22Rv1 (cell line): ENCODE data around the gene PDGFRB.

ENCODE experiments used
- ZFX ChIP-seq: fragments of 450-650 bp; IDR thresholded peaks from 2 replicates; pipeline ENCODE4 v1.6.1; 2017; ENCODE audit warnings: antibody characterized with exemption, borderline replicate concordance
- TF ChIP-seq, protein P1 (sequence below): fragments of 450-650 bp; IDR thresholded peaks from 2 replicates; pipeline ENCODE4 v1.5.1; 2017; ENCODE audit warnings: mild to moderate bottlenecking

DNA sequence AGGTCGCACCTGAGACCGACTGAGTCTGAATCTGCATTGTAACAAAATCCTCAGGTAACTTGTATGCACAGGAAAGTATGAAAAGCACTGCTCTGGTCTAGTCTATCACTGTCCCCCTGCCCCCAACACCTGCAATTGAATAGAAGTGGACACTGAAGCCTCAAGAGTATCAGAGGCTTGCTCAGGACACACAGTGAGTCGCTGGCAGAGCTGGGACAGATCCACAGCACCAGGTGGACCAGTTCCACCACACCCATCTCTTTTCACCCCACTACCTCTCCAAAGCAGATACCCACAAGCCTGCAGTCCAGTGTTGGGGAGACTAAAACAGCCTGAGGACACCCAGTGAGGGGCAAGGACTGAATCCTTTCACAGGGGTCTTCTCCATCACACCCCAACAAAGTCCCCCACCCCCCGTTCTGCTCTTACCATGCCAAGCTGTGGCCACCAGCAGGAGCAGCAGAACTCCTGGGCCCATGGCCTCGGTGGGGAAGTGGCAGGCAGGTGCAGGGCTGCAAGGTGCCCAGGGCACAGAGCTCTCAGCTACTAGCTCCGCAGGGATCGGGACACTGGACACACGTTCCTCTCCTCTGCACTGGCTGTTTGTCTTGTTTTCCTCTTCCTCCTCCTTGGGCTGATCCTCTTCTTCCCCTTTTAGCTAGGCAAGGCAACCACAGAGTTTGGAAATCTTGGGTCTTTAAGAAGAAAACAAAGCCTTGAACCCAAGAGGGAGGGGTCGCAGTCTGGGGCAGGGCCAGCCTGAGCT lies 69.5 kb downstream of the PDGFRB start, which contains the start of gene CSF1R:
- TF ChIP-seq, protein P1, sequence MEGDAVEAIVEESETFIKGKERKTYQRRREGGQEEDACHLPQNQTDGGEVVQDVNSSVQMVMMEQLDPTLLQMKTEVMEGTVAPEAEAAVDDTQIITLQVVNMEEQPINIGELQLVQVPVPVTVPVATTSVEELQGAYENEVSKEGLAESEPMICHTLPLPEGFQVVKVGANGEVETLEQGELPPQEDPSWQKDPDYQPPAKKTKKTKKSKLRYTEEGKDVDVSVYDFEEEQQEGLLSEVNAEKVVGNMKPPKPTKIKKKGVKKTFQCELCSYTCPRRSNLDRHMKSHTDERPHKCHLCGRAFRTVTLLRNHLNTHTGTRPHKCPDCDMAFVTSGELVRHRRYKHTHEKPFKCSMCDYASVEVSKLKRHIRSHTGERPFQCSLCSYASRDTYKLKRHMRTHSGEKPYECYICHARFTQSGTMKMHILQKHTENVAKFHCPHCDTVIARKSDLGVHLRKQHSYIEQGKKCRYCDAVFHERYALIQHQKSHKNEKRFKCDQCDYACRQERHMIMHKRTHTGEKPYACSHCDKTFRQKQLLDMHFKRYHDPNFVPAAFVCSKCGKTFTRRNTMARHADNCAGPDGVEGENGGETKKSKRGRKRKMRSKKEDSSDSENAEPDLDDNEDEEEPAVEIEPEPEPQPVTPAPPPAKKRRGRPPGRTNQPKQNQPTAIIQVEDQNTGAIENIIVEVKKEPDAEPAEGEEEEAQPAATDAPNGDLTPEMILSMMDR: no peak
- no peak for TF ChIP-seq ZFX
